HG03571 (cell line): ENCODE data around the gene ACSL5.
"Not testable (repeated sequence)": the region's sequence is repeated elsewhere in the genome, so short reads cannot be mapped to it uniquely, and the experiment has no call there.

Experiments used
- ATAC-seq: cut with Tn5 transposase; IDR thresholded peaks from one replicate; pipeline ENCODE4 v1.9.1; 2021; ENCODE audit not compliant: unreplicated experiment

Gene ACSL5

DNA sequence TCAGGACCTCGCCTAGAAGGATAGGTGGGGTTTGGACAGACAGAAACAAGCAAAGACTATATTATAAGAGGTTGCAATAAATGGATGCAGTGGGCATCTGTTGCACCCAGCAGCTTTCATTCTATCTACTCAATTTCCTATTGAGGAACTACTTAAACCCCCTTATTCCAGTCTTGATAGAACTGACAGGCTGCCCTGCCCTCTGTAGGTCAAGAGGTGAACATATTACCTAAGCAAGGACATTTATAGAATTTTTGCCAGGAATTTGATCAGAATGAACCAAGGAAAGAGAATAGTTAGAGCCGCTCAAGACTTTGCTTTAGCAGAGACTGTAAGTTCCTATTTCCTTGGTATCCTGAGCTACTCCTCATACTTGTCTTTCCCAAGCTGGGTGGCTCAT lies 82.6 kb downstream of the ACSL5 start:
- ATAC-seq = no peak

DNA sequence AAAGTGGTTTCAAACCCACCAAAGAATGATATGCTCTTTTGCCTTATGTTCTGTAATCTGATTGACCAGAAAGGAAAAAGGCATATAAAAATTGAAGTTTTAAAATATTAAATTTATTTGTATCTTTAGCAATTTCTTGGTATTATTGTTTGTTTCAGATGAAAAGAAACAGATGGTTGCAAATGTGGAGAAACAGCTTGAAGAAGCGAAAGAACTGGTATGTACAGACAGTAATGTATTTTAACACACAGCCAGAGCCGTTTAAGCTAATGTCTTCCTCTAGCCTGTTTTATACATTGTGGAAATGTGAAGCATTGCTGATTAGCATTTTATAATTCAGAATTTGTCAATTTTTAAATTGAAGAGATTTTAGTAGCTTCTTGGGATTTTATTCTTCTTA lies 86.5 kb downstream of the ACSL5 start:
- no peak for ATAC-seq

DNA sequence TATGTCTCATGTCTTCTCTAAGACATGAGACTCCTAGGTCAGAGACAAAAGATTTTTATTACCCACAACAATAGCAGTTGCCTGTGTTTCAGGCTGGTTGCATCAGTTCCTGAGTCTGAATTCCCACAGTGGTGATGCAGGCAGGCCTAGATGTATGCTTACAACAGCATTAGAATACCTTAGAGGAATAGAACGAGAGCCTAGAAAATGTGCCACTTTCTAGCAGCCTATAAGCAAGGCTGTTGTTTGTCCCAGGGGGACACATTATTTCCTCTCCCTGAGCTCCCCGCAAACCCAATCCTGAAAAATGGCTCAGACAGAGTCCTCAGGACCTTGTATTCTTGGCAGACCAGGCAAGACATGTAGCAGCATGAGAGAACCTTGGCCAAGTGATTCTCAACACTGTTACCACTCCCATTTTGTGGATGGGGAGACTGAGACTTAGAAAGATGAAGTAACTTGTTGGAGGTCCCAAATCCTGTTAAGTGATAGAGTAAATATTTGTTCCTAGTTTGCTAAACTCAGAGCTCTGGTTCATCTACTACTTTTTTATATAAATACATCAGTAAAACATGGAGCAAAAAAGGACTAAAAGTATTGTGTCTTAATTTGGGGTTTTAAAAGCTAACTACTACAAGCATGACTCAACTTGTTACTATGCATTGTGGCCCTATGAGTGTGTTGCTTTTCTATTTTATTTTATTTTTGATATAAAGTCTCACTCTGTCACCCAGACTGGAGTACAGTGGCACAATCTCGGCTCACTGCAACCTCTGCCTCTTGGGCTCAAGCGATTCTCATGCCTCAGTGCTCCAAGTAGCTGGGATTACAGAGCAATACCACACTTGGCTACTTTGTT lies 87.3 kb downstream of the ACSL5 start:
- ATAC-seq = no peak

DNA sequence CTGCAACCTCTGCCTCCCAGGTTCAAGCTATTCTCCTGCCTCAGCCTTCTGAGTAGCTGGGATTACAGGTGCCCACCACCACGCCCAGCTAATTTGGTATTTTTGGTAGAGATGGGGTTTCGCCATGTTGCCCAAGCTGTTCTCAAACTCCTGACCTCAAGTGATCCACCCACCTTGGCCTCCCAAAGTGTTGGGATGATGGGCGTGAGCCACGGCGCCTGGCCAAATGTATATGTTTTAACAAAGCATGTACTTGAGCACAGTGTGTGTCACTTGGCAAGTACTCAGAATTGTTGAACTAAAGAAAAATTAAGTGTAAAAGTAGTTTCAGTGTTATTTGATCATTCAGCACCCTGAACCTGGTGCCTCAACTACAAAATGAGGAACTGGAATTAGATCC lies 90.2 kb downstream of the ACSL5 start:
- ATAC-seq = not testable (repeated sequence)

DNA sequence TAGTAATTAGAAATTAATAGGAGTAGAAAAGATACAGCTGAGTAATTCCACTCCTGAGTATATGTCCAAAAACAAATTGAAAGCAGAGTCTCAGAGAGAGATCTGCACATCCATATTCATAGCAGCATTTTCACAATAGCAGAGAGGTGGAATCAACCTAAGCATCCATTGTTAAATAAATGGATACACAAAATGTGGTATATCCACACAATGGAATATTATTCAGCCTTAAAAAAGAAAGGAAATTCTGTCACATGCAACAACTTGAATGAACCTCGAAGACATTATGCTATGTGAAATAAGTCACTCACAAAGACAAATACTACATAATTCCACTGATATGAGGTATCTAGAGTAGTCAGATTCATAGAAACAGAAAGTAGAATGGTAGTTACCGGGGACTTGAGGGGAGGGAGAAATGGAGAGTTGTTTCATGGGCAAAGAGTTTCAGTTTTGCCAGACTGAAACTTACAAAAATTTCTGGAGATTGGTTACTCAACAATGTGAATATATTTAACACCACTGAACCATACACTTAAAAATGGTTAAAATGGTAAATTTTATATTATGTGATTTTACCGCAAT lies 91.5 kb downstream of the ACSL5 start:
- ATAC-seq = no peak

DNA sequence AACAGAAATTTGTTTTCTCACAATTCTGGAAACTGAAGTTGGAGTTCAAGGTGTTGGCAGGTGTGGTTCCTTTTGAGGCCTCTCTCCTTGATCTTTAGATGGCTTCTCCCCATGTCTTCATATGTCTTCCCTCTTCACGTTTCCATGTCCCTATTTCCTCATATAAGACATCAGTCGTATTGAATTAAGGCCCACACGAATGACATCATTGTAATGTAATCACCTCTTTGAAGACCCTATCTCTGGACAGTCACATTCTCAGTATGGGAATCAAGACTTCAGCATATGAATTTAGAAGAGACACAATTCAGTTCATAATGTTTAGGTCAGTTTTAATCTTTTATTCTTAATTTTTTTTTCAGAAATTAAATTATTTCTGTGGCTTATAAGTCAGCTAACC lies 92.9 kb downstream of the ACSL5 start:
- no peak for ATAC-seq

DNA sequence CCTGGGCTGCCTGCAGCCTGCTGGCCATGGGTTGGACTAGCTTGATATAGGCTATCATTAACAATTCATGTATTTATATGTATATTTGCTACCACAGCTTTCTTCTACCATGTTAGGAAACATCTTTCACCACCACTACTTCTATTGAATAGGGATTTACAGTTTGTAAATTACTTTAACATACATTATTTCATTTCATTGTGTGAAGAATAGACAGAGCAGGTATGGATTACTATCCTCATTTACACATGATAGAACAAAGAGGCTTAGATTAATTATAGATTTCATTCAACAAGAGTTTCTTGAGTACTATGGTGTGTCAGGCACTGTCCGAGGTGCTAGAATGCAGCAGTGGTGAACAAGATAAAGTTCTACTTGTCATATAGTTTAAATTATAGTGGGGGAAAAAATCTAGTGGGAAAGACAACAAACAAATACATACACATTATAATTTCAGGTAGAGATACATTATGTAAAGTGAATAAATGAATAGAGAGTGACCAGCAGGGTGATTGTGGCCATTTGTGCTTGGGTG lies 93.7 kb downstream of the ACSL5 start:
- no peak for ATAC-seq

DNA sequence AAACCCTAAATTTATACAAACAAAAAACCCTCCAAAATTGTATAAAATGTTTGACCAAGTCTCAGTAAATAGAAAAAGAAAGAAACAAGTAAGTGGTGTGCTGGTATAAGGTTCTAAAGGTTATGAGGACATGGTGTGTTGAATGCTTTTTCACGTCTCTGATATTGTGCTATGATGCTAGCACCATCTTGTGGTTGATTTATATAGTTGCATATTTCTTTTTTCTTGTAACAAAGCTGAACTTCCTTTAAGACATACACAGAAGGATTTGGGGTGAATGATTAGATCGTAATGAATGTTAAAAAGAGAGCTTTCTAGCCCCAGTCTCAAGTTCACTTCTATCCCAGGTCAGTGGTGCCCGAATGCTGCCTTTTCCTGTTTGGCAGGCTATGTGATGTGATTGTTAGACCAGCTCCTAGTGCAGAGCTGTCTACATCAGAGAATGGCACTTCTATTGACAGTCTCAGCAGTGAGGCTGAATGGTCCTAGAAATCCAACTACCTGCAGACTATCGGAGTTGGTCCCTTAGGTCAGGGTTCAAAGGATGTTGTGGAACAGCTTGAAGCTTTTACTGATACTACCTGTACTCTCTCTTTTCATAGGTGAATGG lies 98.1 kb downstream of the ACSL5 start:
- ATAC-seq = peak; percentile 75

DNA sequence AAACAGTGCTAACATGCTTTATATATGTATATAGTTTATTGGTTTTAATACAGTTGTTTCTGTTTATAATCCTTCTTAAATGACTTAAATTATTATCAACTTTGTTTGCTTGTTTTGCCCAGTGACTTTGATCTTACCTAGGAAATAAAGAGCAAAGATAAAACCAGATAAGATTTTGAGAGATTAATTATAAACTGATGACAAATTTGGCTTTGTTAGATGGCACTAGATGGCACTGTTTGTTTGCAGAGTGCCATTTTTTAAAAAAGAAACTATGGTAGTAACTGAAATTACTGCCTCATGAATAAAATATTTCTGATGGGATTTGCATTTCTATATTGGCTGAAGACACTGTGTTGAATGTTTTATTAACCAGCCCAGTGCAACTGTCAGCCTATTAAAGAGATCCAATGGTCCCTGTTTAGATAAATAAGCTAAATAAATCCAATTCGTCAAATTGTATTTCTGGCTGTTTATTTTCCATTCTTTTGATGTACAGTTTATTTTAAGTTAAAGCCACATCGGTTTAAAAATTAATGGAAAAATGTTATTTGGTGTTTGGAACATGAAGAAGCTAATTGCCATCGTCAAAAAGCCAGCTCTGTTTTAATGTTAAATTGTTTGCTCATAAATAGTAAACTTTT lies 101.8 kb downstream of the ACSL5 start:
- no peak for ATAC-seq
